IPS-18c (cell line): ENCODE measurements around the gene SMIM26.
A peak's percentile ranks its signal among the peaks of the same experiment; 100 is the strongest.

Experiments
- H3K4me3 ChIP-seq: 2 replicates; pipeline ENCODE4 v1.7.0; 2013; ENCODE audit warnings: low read depth, mild to moderate bottlenecking, low read length, moderate library complexity; ENCODE audit not compliant: insufficient read depth
- H3K9me3 ChIP-seq: one replicate; pipeline ENCODE4 v1.6.1; 2013; ENCODE audit warnings: mild to moderate bottlenecking, low read length, moderate library complexity; ENCODE audit not compliant: control insufficient read depth, insufficient read depth

SMIM26 gene

GRCh38 chr20:18567739-18568091 is 483 bp downstream of the SMIM26 start:
- H3K4me3 ChIP-seq = peak overlapping the region; percentile 90
- H3K9me3 ChIP-seq = no peaks in the 10 kb centered on the region

GRCh38 chr20:18571009-18571408 is 3.8 kb downstream of the SMIM26 start:
- Histone ChIP-seq H3K9me3 (no peaks in the 10 kb centered on the region), H3K4me3 (no peak overlapping the region)

GRCh38 chr20:18571578-18571977 is 4.3 kb downstream of the SMIM26 start:
- Histone ChIP-seq H3K9me3 (no peaks in the 10 kb centered on the region), H3K4me3 (no peak overlapping the region)

GRCh38 chr20:18577942-18578341 is 10.7 kb downstream of the SMIM26 start:
- Histone ChIP-seq H3K4me3 (no peak overlapping the region), H3K9me3 (no peaks in the 10 kb centered on the region)

- no peaks in the 10 kb centered on the region for H3K9me3 ChIP-seq
- no peak overlapping the region for H3K4me3 ChIP-seq
Observed at GRCh38 chr20:18578581-18578980, 11.3 kb downstream of the SMIM26 start.

- Histone ChIP-seq H3K9me3 (no peaks in the 10 kb centered on the region), H3K4me3 (no peak overlapping the region)
Observed at GRCh38 chr20:18580012-18580411, 12.8 kb downstream of the SMIM26 start.

GRCh38 chr20:18585134-18585533 is 17.9 kb downstream of the SMIM26 start:
- H3K4me3 ChIP-seq = no peak overlapping the region
- H3K9me3 ChIP-seq = peaks cover 2% of the 10 kb centered on the region

- peaks cover 2% of the 10 kb centered on the region for H3K9me3 ChIP-seq
- H3K4me3 ChIP-seq = peak within 1 kb of the TSS; percentile 77
Observed at GRCh38 chr20:18587665-18588573, 20.7 kb downstream of the SMIM26 start, which contains the start of gene DTD1. TSS of gene DTD1 (plus strand) at chr20:18588054. CDS start at chr20:18588073, 19 bp downstream.

- peaks cover 2% of the 10 kb centered on the region for H3K9me3 ChIP-seq
Observed at GRCh38 chr20:18588574-18588933, 21.3 kb downstream of the SMIM26 start.

GRCh38 chr20:18589941-18590674 is 22.9 kb downstream of the SMIM26 start:
- H3K4me3 ChIP-seq = no peak overlapping the region

More at GRCh38 chr20:18588574-18588933, 21.3 kb downstream of the SMIM26 start:
- H3K4me3 ChIP-seq = peak overlapping the region; percentile 77

GRCh38 chr20:18596270-18596669 is 29.0 kb downstream of the SMIM26 start:
- H3K9me3 ChIP-seq = no peaks in the 10 kb centered on the region

More at GRCh38 chr20:18589941-18590674, 22.9 kb downstream of the SMIM26 start:
- peaks cover 2% of the 10 kb centered on the region for H3K9me3 ChIP-seq

GRCh38 chr20:18609741-18610140 is 42.5 kb downstream of the SMIM26 start:
- Histone ChIP-seq H3K9me3 (no peaks in the 10 kb centered on the region), H3K4me3 (no peak overlapping the region)

More at GRCh38 chr20:18596270-18596669, 29.0 kb downstream of the SMIM26 start:
- H3K4me3 ChIP-seq = no peak overlapping the region

GRCh38 chr20:18611492-18611891 is 44.3 kb downstream of the SMIM26 start:
- Histone ChIP-seq H3K4me3 (no peak overlapping the region), H3K9me3 (no peaks in the 10 kb centered on the region)

GRCh38 chr20:18613553-18613952 is 46.3 kb downstream of the SMIM26 start:
- no peaks in the 10 kb centered on the region for H3K9me3 ChIP-seq
- no peak overlapping the region for H3K4me3 ChIP-seq

- Histone ChIP-seq H3K4me3 (no peak overlapping the region), H3K9me3 (no peaks in the 10 kb centered on the region)
Observed at GRCh38 chr20:18614244-18614643, 47.0 kb downstream of the SMIM26 start.

GRCh38 chr20:18615020-18615650 is 47.9 kb downstream of the SMIM26 start:
- no peak overlapping the region for H3K4me3 ChIP-seq
- no peaks in the 10 kb centered on the region for H3K9me3 ChIP-seq
